Measurements from ENCODE around the gene SLC35B2. TPM values are rescaled to one million over a fixed set of nuclear protein-coding genes. Genes with fewer than 3 reads are reported as not detected.
A peak's percentile ranks its signal among the peaks of the same experiment; 100 is the strongest.

SLC35B2 gene
- total RNA-seq, 1 donor from 2014 or later = 33.9 TPM

DNA sequence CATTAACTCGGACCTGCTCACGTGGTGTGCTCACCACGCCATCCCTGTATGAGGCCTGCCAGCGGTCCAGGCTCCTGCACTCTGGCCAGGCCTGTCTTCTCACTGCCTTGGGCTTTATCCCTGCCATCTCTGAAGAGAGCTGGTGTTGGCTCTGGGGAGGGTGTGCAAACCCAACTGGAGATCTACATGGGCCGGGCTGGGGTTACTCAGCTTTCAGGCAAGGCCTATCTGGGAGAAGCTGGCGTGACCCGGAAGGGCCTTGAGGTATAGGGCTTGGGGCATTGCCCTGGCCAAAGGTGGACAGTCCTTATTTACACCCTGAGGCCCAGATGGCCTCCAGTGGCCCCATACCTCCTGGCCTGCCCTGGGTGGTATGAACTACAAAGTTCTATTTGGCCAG lies 28.9 kb downstream of the SLC35B2 start:
- H3K4me3 ChIP-seq = no peak overlapping the region
- H2AFZ ChIP-seq (replicated peaks) = no peak overlapping the region
- no peaks in the 10 kb centered on the region for H3K27me3 ChIP-seq
- H3K4me1 ChIP-seq = peaks cover 34% of the 10 kb centered on the region
- TF ChIP-seq, protein P1, sequence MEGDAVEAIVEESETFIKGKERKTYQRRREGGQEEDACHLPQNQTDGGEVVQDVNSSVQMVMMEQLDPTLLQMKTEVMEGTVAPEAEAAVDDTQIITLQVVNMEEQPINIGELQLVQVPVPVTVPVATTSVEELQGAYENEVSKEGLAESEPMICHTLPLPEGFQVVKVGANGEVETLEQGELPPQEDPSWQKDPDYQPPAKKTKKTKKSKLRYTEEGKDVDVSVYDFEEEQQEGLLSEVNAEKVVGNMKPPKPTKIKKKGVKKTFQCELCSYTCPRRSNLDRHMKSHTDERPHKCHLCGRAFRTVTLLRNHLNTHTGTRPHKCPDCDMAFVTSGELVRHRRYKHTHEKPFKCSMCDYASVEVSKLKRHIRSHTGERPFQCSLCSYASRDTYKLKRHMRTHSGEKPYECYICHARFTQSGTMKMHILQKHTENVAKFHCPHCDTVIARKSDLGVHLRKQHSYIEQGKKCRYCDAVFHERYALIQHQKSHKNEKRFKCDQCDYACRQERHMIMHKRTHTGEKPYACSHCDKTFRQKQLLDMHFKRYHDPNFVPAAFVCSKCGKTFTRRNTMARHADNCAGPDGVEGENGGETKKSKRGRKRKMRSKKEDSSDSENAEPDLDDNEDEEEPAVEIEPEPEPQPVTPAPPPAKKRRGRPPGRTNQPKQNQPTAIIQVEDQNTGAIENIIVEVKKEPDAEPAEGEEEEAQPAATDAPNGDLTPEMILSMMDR (IDR thresholded peaks at IDR 0.05) = no peak
- no peak for TF ChIP-seq EZH2phosphoT487 (IDR thresholded peaks at IDR 0.05)
- no peak for TF ChIP-seq EZH2 (IDR thresholded peaks at IDR 0.05)
- Mint-ChIP-seq H3K4me3 (no peak overlapping the region), H3K4me1 (peaks cover 36% of the 10 kb centered on the region), H3K27ac (peak overlapping the region; percentile 40), H3K27me3 (ENCODE audit: insufficient read depth, low read depth) (peaks cover 2% of the 10 kb centered on the region), H3K9me3 (no peaks in the 10 kb centered on the region), H3K36me3 (peaks cover 7% of the 10 kb centered on the region)
- H3K79me2 ChIP-seq (ENCODE audit: low read depth) = peaks cover 31% of the 10 kb centered on the region
- peaks cover 11% of the 10 kb centered on the region for H3F3A ChIP-seq (ENCODE audit: low read depth)
- no peak overlapping the region for H3K27ac ChIP-seq
- H3K9me3 ChIP-seq (ENCODE audit: low read depth) = no peaks in the 10 kb centered on the region
- H3K4me2 ChIP-seq = no peak overlapping the region
- H3K9ac ChIP-seq = no peak overlapping the region
- no peak for DNase-seq (ENCODE audit: low spot score)
- H3K36me3 ChIP-seq = no peaks in the 10 kb centered on the region
- peaks cover 41% of the 10 kb centered on the region for H4K20me1 ChIP-seq (ENCODE audit: low read depth)

DNA sequence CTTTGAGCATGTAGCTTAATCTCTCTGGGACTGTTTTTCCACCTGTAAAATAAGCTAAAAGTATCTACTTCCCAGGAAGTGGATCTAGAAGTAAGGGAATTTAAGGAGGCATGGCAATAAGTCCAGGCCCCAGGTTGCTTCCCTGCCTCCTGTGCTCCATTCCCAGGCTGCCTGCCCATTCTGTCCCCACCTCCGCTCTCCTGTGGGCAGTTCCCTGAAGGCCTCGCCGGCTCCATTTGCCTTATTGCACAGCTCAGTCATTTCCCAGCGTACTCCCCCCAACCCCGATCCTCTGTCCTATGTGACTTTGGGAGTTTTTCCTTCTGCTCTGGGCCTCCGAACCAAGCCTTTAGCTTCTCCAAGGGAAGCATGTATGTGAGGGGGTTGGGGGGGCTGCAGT lies 29.3 kb downstream of the SLC35B2 start:
- no peak for DNase-seq (ENCODE audit: low spot score)
- Histone ChIP-seq H3K9ac (no peak overlapping the region), H3K4me3 (no peak overlapping the region), H3K79me2 (ENCODE audit: low read depth) (peaks cover 31% of the 10 kb centered on the region), H2AFZ (replicated peaks) (no peak overlapping the region), H3K4me1 (peaks cover 34% of the 10 kb centered on the region), H3K36me3 (no peaks in the 10 kb centered on the region), H3K27ac (no peak overlapping the region), H3K27me3 (no peaks in the 10 kb centered on the region), H3K4me2 (no peak overlapping the region), H3F3A (ENCODE audit: low read depth) (peaks cover 13% of the 10 kb centered on the region), H3K9me3 (ENCODE audit: low read depth) (no peaks in the 10 kb centered on the region), H4K20me1 (ENCODE audit: low read depth) (peaks cover 41% of the 10 kb centered on the region)
- H3K4me1 Mint-ChIP-seq = peaks cover 37% of the 10 kb centered on the region
- peaks cover 2% of the 10 kb centered on the region for H3K27me3 Mint-ChIP-seq (ENCODE audit: insufficient read depth, low read depth)
- peaks cover 7% of the 10 kb centered on the region for H3K36me3 Mint-ChIP-seq
- H3K4me3 Mint-ChIP-seq = peak overlapping the region; percentile 42
- TF ChIP-seq EZH2 (IDR thresholded peaks at IDR 0.05) = no peak
- TF ChIP-seq EZH2phosphoT487 (IDR thresholded peaks at IDR 0.05) = no peak
- TF ChIP-seq, protein P1 (IDR thresholded peaks at IDR 0.05) = no peak
- H3K27ac Mint-ChIP-seq = peak overlapping the region; percentile 40
- no peaks in the 10 kb centered on the region for H3K9me3 Mint-ChIP-seq

DNA sequence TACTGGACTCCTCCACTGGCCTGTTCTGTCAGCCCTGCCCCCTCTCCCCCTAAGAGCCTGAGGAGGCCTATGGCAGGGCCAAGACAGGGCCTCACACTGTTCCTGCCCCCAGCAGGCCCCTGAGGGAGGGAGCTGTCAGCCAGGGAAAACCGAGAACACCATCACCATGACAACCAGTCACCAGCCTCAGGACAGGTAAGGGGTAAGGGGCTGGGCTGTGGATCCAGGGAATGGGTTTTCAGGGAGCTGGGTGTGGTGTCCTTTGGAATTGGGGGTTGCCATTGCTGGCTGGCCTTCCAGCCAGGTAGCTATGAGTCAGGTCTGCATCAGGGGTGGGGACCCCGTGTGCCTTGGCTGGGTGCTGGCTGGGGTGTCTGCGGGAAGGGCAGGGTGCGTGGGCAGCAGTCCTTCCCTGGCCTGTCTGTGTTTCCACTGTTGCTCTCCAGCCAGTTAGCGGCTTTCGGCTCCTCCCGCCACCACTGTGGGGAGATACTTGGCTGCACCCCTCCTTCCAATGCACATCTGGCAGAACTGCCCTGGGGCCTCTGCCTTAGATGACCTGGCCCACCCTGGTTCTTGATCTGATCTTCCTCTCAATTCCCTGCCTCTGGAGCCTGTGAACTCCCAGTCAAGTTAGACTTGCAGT lies 30.1 kb downstream of the SLC35B2 start:
- no peaks in the 10 kb centered on the region for H3K9me3 Mint-ChIP-seq
- Histone ChIP-seq H3K9me3 (ENCODE audit: low read depth) (no peaks in the 10 kb centered on the region), H3K4me3 (no peak overlapping the region), H3K27ac (no peak overlapping the region), H3K9ac (no peak overlapping the region), H3K36me3 (no peaks in the 10 kb centered on the region), H2AFZ (replicated peaks) (no peak overlapping the region), H3K27me3 (no peaks in the 10 kb centered on the region), H3K4me2 (peak overlapping the region; percentile 61), H4K20me1 (ENCODE audit: low read depth) (peaks cover 41% of the 10 kb centered on the region), H3F3A (ENCODE audit: low read depth) (peaks cover 21% of the 10 kb centered on the region), H3K4me1 (peaks cover 42% of the 10 kb centered on the region), H3K79me2 (ENCODE audit: low read depth) (peaks cover 31% of the 10 kb centered on the region)
- H3K4me1 Mint-ChIP-seq = peaks cover 43% of the 10 kb centered on the region
- no peak for TF ChIP-seq EZH2phosphoT487 (IDR thresholded peaks at IDR 0.05)
- no peak for TF ChIP-seq EZH2 (IDR thresholded peaks at IDR 0.05)
- TF ChIP-seq, protein P1 (IDR thresholded peaks at IDR 0.05) = no peak
- H3K27me3 Mint-ChIP-seq (ENCODE audit: insufficient read depth, low read depth) = peaks cover 2% of the 10 kb centered on the region
- no peak overlapping the region for H3K4me3 Mint-ChIP-seq
- peaks cover 7% of the 10 kb centered on the region for H3K36me3 Mint-ChIP-seq
- H3K27ac Mint-ChIP-seq = peak overlapping the region; percentile 34
- DNase-seq (ENCODE audit: low spot score) = no peak

Measured in neural progenitor cell (in vitro differentiated cells).